Activated CD8-positive, alpha-beta memory T cell treated with anti-CD3 and anti-CD28 coated beads, Interleukin-2, amount 50 U/mL, for 24 hours (primary cell): ENCODE results near the gene TAF10.

Source experiments
- DNase-seq: peaks from one replicate; pipeline ENCODE4 v3.0.0-alpha.2; 2020; ENCODE audit errors: extremely low read depth

TAF10 gene

DNA sequence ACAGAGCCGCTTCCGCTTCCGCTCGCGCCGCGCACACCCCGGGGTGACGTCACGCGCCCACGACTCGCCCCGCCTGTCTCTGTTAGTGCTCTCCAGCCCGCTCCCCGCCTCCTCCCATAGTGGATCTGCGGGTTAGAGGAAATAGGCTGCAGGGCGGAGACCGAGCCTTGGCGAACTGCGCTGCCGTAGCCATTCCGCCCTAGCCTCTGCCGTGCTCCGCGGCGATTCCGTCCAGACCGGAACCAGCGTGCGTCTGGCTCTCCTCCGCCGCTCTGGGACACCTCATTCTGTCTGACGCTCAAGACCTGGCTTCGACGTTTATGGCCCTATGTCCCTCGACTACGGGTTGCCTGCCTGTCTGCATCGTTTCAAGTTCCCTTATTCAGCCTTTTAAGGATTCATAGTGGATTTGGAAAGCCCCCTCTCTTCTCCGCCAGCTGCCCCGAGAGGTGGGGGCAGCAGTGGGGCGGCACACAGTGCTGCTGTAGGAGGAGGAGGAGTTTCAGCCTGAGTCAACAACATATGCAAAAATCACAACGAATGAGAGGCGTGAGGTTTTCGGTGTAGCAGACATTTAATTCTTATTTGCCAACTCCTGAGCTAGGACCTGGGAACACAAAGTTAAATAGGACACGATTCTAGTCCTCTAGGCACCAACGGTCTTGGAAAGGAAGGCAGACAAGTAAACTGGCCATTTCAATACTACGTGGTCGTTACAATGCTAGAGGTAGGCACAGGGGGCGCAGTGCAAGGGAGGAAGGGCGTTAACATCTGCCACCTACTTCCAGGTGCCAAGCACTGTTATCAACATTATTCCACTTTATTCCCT is at the start of gene TAF10:
Gene TAF10, minus strand, starts transcription at position 4 of the 829 bp plus-strand sequence. CDS start 27 bp downstream, outside the sequence.
- DNase-seq: peak; percentile 84

DNA sequence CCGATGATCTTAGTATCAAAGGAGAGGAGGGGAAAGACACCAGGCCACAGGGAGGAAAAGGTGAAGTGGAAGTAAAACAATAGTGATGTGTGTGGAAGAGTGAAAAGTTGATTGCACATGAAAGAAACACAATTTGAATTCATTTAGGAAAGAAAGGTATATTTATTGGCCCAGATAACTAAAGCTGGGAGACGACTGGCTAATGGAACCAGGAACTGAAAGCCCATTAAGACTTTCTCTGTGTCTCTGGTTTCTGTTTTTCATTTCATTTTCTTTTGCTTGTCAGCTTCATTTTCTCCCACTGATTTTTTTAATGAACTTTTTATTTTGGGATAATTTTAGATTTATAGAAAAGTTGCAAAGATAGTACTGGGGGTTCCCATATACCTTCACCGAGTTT is 48.7 kb upstream of the TAF10 start:
- DNase-seq: no peak

DNA sequence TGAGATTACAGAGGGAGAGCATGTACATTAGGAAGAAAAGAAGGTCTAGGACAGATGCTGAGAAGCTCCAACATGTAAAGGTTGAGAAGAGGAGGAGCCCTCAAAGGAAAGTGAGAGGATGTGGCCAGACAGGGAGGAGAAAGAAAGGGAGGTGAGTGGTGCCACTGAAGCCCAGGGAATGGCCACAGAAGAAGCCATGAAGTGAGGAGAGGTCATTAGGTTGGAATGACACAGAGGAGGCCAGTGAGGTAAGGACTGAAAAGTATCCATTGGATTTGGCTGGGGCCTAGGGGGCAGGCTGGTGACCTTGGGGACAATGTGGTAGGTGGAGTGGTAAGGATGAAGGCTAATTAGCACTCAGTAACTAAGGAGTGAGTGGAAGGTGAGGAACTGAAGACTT is 46.6 kb upstream of the TAF10 start:
- DNase-seq: no peak

DNA sequence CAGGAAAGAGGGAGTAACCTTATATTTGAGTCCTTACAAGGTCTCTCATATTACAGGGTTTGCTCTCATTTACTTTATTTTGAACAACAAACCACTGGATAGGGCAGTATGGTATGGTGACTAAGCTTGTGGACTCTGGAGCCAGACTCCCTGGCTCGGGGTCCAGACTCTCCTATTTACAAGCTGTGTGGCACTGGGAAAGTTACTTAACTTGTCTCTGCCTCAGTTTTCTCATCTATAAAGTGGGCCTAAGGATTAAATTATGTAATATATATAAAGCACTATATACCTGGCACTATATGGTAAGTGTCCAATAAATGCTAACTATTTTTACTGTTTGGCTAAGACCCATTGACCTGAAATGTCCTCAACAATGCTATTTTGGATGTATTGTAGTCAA is 45.3 kb upstream of the TAF10 start:
- no peak for DNase-seq

DNA sequence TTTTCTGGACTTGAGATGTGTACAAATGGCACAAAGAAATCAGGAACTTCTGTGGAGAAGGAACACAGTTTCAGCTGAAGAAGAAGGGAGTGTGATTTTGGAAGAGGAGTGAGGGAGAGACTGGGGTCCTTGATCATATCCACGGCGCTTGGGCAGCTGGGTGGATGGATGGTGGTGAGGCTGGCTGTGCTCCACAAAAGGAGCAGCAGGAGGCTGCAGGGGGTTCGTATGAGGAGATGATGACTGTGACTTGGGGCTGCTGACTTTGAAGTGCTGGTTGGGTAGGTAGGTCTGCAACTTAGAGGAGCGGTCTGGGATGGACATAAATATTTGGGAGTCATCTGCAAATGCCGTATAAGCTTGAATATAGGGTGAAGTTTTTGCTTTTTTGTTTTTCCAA is 44.9 kb upstream of the TAF10 start:
- no peak for DNase-seq

DNA sequence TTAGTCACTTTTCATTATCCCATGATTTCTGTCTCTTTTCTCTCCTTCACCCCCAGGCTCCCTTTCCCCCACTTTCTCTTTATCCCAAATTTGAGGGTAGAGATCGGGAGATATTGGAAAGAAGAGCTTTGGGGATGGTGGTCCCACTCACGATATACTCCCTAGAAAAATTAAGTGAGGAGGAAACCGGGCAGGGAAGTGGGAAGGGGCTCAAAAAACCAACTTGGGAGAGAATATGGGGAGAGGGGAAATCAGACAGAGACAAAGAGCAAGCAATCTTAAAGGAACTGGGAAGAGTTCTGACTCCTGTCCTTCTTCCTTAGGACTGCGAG is 44.5 kb upstream of the TAF10 start:
- no peak for DNase-seq

DNA sequence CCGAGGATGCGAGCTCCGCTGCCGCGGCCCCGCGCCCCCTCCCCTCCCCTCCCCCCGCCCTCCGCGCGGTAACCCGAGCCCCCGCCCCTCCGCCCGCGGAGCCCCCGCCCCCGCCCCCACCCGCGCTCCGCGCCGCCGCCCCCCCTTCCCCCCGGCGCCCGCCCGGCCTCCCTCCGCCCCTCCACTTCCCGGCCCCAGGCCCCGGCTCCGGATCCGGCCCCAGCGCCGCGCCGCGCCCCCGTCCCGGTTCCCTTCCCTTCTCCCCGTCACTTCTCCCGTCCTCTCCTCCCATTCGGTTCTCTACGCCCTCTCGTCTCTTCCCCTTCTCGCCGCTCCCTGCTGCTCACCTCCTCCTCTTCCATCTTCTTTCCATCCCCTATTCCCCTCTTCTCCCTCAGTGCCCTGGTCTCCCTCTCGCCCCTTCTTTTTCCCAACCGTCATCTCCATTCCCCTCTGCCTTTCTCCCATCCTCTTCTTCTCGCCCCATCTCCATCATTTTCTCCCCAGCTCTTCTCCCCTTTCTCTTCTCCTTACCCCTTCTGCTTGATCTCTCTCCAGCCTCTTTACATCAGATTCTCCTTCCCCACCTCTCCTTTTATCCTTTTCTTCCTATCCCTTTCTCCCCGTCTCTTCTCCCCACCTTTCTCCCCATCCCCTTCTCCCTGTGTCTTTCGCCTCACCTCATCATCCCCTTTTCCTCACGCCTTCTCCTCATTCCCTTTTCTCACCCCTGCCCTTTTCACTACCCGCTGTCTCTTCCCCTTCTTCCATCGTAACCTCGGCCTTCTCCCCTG is 44.0 kb upstream of the TAF10 start, which contains the start of gene DCHS1:
Gene DCHS1, minus strand, starts transcription at position 20 of the 794 bp plus-strand sequence. CDS start 14,196 bp downstream, outside the sequence.
- no peak for DNase-seq

DNA sequence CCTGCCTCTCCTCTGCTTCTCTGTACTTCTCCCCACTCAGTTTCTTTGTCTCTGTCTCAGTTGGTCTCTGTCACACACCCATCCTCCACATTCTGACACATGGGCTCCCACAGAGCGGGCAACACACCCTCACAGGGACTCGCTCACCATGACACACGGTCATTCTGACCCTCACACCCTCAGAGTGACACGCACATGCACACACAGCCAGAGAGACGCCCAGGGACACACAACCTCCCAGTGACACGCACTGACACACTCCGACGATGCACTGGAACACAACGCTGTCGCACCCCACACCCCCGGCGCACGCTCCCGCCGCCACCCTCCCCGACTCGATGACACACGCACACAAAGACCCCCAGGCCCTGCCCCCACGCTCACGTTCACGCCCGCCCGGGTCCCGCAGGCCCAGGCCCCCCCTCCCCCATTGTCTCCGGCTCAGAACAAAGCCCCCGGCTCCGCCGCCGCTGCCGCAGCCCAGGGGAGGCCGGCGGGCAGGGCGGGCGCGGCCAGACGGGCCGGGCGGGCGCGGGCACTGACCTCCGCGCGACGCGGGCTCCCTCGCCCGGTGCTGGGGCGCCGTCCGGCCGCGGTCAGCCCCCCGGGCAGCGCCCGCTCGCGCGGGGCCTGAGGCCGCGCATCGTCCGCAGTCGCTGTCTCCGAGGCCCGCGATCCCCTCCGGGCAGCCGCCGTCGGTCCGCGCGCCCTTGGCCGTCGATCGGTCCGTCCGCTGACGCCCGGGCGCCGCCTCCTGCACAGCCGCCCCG is 43.2 kb upstream of the TAF10 start:
- DNase-seq: no peak

DNA sequence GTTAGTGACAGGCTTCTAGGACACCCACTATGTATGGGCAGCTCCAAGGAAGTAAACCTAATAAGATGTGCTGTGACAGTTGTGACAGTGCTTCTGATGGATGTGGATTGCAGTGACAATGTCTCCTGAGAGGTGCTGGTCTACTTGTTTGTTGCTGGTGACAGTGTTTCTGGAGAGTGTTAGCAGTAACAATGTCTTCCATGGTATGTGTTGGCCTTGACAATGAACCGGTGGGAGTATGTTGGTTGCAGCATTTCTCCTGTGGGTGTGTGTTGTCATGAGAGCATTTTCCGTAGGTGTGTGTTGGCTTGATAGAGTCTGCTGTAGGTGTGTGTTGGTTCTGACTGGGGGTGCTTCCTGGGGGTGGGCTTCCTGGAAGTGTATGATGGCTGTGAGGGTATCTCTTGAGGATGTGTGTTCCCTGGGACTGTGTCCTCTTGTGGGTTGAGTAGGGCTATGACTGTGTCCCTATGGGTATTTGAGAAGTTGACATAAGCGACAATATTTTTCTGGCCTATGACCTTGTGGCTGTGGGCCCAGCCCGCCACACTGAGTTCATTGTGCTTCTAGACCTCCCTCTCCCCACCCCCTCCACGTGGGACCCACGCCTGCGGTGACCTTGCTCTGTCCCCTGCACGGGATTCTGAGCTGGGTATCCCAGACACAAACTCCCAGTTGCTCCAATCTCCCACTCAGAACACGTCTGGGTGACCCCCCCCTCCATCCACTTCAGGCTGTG is 42.4 kb upstream of the TAF10 start:
- no peak for DNase-seq

DNA sequence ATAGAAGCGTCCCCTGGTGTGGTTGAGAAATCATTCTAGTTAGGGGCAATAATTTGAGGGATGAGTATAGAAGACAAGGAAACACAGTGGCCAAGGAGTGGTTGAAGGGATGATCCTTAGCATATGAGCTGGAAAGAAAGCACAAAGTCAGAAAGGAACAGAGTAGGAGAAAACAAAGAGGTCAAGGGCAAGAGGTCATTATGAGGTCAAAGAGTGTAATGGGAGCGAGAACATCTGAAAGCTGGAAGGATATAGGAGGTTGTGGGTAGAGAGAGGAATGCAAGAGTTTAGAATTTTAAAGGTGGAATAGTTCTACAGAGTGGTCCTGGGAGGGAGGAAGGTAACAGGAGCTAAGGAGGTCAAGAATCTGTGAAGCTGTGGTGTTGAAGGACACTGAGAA is 41.6 kb upstream of the TAF10 start:
- no peak for DNase-seq

DNA sequence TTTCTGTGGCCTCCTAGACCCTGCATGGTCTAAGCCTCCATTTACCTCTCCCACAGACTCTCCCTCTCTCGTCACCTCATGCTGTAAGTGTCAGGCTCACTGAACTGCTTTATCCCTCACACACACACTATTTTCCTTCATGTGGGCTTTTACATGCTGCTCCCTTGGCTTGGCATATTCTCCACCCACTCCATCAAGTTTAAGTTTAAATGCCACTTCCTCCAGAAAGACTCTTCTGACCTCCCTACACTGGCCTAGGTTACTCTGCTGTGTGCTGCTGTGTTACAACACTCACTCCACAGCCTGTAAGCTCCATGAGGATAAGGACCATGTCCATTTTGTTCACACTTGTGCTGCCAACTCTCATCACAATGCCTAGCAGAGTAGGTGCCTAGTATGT is 41.1 kb upstream of the TAF10 start:
- no peak for DNase-seq

DNA sequence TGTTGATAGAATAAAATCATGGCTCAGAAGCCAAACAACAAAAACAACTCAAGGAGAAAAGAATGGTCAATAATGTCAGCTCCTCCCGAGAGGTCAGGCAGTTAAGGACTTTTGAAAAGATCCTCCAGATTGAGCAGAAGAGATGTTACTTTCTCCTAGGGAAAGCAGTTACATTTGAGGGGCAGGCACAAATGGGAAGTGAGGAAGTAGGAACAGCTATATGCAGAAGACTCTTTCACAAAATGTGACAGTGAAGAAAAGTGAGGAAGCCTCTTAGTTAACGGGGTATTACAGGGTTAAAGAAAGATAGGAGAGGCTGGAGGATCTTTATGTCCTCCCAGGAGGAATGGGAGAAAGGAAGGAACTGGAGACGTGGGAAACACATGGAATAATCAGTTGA is 40.2 kb upstream of the TAF10 start:
- DNase-seq: no peak

DNA sequence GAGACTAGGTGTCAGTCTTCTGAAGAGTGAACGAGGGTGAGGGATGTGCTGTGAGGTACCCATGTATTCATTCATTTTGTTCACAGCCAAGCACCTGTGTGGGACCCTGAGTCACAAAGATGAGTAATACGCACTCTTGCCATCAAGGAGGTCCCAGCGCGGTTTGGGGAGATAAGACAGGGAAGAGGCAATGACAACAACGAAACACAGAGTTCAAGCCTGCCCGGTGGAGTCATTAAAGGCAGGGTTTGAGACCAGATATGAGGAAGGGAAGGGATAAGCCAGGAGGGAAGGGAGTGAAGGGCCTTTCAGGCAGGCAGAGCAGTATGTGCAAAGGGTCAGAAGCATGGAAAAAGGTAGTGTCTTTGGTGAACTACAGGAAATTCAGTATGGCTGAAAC is 39.0 kb upstream of the TAF10 start:
- DNase-seq: no peak

DNA sequence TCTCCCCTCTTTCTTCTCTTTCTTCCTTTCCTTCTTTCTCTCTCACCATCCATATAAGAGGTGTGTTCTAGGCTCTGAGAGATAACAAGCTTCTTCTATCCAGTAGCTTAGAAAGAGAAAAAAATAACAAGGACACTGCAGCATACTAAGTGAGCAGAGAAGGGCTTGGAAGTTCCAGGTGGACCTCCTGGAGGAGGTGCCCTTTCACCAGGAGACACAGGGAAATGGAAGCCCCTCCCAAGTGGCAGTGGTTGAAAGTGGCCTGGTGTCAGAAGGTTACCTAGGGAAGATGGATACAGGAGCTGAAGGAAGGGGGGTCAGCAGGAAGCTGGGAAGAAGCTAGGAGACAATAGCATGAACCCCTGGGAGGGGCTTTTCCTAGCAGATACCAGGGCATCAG is 38.1 kb upstream of the TAF10 start:
- DNase-seq: no peak

DNA sequence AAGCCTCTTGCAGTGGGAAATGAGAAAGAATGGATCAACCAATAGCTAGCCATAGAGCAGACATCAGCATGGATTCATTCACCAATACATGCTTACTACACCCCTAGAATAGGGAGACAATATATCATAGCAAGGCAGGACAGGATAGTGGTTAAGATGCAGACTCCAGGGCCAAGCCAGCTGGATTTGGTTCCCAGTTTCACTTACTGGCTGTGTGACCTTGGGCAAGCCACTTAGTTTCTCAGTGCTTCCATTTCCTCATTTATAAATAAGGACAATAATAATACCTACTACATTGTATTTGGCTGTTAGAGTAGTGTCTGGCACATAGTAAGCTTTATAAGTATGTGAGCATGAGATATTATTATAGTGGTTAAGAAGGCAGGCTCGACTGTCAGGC is 36.5 kb upstream of the TAF10 start:
- DNase-seq: no peak

DNA sequence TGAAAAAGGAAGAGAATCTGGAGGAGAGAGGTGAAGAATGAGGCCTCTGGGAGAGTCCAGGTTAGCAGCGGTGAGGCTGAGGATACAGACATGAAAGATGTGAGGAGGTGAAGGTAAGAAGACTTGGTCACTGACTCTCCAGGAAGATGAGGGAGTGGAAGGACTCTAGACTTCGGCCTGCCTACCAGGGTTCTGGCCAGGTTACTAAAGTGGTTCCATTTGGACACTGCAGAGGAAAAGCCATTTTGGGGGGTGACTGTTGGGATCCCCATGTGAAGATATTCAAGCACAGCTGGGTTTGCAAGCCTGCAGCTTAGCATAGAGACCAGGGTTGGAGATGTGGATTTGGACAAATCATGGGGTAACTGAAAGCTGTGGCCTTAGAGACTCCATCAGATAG is 35.8 kb upstream of the TAF10 start:
- DNase-seq: no peak

DNA sequence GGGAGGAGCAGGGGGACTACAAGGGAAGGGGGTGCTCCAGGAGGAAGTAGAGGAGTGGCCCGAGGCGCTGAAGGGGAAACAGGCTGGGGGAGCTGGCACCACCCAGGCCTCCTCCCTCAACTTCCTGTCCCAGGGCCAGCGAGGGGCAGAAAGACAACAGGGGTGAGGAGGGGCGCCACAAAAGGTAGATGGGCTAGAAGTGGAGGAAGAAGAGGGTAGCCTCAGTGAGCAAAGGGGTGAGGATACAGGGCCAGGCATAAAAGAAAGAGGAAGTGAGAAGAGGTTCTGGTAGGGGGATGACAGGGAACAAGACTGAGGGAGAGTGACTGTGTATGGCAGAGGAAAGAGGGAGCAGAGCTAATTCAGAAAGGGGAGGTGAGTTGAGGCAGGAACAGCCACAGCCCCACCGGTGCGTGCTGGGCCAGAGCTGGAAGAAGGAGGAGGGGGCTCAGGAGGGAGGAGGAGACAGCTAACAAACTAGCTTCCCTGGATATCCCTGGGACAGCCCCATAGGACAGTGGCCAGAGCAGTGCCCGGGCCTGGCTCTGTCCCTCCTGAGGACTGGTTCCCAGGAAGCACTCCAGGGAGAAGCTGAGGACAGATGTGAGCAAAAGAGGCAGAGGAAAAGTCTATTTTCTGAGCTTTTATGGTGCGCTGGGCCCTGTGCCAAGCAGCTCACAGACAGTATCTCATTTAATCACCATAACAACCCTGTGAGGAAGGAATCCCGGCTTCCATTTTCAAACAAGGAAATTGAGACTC is 35.1 kb upstream of the TAF10 start:
- no peak for DNase-seq

DNA sequence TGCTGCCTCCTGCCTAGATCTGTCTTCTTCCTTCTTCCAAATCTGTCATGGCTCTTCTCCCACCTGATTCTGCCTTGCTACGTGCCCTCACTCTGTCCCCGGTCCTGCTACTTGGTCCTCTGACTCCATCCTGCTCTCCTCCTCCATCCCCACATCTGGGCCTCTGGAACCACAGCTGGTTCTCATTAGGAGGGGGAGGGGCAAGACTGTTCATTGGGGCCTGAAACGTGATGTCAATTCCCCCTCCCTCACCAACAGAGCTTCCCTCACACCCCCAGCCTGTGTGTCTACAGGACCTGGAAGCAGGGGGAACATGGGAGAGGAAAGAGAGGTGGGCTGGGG is 34.5 kb upstream of the TAF10 start:
- DNase-seq: no peak

DNA sequence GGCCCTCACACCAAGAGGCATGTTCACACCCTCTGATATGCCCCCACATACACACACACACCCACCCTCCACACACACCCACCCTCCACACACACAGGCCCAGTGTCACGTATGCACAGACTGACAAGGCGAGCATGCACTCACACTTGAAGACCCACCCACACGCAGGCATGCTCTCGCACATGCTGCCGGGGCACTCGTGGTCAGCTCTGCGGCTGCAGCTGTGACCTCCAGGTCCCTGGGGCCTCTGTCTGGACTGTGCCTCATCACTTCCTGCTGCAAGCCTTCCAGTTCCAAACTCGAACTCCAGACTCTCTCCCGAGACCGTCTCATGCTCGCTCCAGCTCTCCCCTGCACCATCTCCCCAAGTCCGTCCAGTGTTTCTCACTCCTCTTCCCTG is 34.1 kb upstream of the TAF10 start:
- DNase-seq: no peak

DNA sequence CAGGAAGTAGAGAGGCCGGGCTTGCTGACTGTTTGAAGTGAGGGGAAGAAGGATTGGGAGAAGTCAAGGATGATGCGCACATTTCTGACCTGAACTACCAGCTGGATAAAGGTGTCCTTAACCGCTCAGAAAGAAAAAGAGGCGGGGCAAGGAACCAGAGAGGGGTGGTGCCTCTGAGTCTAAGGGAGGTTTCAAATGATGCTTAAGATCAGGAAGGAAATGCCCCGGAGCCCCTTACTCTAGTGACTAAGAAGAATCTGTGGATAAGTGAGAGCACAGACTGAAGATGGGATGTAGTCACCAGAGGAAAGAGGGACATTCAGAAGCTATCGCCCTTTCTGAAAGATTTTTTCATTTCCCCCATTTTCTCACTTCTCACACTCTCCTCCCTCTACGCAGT is 30.9 kb upstream of the TAF10 start:
- no peak for DNase-seq
